Stimulated activated CD4-positive, alpha-beta T cell treated with anti-CD3 and anti-CD28 coated beads, Interleukin-2, amount 100 ng/mL, for 24 hours (primary cell): ENCODE results near the gene FAM120AOS.
"Not testable (repeated sequence)": the region's sequence is repeated elsewhere in the genome, so short reads cannot be mapped to it uniquely, and the experiment has no call there.

Experiments used
- DNase-seq, 2 donors: peaks; one replicate each; pipeline ENCODE4 v3.0.0-alpha.2; 2020

FAM120AOS gene

GRCh38 chr9:93466416-93467061, 13.2 kb upstream of the FAM120AOS start:
- no peak for DNase-seq

DNA sequence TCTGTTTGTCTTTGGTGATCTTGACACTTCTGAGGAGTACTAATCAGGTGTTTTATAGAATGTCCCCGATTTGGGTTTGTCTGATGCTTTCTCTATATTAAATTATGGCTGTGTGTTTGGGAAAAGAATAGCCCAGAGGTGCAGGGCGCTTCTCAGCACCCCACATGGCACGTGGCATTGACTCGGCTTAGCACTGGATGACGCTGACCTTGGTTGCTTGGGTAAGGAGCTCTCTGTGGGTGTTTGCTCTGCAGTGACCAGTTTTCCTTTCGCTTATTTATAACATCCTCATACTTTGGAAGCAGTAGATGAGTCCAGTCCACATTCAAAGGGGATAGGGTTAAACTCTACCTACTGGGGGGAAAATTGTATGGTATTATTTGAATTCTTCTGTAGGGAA, 12.5 kb upstream of the FAM120AOS start:
- DNase-seq: no peak

- DNase-seq: no peak
Observed at GRCh38 chr9:93464876-93465275, 11.5 kb upstream of the FAM120AOS start.

- DNase-seq: no peak
Observed at GRCh38 chr9:93464395-93464794, 11.0 kb upstream of the FAM120AOS start.

DNA sequence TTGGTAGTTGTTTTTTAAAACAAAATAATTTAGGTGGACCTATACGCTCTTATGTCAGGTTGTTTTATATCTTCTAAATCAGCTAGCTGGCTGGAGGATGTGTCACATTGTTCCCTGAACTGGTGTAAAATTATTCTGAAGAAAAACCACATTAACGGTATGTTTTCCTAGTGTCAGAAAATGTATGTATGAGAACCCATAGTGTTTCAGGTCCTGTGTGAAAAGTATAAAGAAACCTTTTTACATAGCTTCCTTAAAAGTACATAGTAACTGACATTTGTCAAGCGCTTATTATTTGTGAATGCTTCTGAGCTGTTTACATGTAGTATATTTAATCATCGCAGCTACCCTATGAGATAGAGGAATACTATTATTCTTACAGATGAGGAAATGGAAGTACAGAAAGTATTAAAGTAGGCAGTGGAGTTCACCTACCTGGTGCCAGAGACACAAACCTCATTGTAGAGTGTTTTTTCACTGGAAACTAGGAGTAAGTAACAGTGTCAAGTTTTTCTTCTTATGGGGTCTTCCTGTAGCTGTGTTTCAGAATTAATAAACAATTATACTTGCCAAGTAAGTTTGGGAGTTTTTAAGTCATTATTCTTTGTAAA, 10.4 kb upstream of the FAM120AOS start:
- DNase-seq: no peak

GRCh38 chr9:93461821-93462220, 8.4 kb upstream of the FAM120AOS start:
- DNase-seq: no peak

GRCh38 chr9:93461414-93461743, 8.0 kb upstream of the FAM120AOS start:
- DNase-seq: no peak

GRCh38 chr9:93460689-93461413, 7.5 kb upstream of the FAM120AOS start:
- DNase-seq: no peak

GRCh38 chr9:93459432-93459847, 6.1 kb upstream of the FAM120AOS start:
- no peak for DNase-seq

- DNase-seq: no peak
Observed at GRCh38 chr9:93458712-93459111, 5.3 kb upstream of the FAM120AOS start.

DNA sequence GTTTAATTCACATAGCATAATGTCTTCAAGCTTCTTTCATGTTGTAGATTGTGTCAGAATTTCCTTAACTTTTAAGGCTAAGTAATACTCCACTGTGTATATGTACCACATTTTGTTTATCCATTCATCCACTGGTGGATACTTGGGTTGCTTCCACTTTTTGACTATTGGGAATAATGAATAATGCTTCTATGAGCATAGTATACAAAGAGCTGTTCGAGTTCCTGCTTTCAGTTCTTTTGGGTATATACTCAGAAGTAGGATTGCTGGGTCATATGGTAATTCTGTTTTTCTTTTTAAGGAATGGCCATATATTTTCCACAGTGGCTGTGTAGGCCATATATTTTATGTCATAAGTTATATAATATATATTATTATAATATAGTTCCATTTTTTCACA, 3.6 kb upstream of the FAM120AOS start:
- no peak for DNase-seq

- DNase-seq: no peak
Observed at GRCh38 chr9:93456504-93456903, 3.1 kb upstream of the FAM120AOS start.

GRCh38 chr9:93456022-93456421, 2.6 kb upstream of the FAM120AOS start:
- DNase-seq: no peak

- DNase-seq: peak; percentile 21 to 31
Observed at GRCh38 chr9:93452710-93453046, 703 bp downstream of the FAM120AOS start.

DNA sequence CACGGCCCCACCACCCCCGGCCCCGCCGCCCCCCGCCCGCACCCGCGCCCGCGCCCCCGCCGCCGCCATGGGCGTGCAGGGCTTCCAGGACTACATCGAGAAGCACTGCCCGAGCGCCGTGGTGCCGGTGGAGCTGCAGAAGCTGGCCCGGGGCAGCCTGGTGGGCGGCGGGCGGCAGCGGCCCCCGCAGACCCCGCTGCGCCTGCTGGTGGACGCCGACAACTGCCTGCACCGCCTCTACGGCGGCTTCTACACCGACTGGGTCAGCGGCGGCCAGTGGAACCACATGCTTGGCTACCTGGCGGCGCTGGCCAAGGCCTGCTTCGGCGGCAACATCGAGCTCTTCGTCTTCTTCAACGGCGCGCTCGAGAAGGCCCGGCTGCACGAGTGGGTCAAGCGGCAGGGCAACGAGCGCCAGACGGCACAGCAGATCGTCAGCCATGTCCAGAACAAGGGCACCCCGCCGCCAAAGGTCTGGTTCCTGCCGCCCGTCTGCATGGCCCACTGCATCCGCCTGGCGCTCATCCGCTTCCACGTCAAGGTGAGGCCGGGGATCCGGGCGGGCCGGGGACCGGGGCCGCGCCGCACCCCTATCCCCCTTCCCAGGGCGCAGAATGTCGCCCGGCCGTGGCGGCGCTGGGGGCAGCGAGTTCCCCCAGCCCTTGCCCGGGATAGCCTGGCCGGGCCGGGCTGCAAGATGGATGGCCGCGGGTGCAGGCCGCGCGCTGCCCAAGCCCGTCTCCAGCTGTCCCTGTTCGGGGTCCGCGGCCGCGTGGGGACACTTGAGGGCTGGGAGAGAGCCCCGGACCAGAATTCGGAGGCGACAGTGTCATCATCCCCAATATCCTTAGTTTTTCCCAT, 1.3 kb downstream of the FAM120AOS start:
- peak; percentile 52 to 62 for DNase-seq

GRCh38 chr9:93450945-93451815, 2.2 kb downstream of the FAM120AOS start, which contains the start of gene FAM120A:
FAM120A (plus strand) TSS chr9:93451685; CDS start chr9:93451916, 231 bp downstream.
- DNase-seq: peak; percentile 72 to 75

DNA sequence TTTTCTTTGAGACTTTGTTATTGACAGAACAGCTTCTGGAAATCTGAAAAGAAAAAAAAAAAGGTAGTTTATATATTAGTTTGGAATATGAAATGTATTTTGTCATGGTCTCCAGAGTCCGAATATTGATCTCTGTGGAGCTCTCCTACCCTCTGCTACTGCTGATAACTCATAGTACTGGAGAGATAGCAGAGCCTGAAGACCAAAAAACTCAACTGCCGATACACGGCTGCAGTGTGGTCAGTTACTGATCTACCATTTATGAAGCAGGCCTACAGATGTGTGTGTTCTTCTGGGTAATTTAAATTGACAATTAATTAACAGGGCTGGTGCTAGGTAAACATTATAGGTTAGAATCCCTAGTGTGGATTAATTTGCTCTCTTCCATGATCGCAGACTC, 5.7 kb downstream of the FAM120AOS start:
- DNase-seq: no peak

- DNase-seq: no peak
Observed at GRCh38 chr9:93446073-93446472, 7.3 kb downstream of the FAM120AOS start.

GRCh38 chr9:93440896-93441580, 12.3 kb downstream of the FAM120AOS start:
- DNase-seq: no peak

DNA sequence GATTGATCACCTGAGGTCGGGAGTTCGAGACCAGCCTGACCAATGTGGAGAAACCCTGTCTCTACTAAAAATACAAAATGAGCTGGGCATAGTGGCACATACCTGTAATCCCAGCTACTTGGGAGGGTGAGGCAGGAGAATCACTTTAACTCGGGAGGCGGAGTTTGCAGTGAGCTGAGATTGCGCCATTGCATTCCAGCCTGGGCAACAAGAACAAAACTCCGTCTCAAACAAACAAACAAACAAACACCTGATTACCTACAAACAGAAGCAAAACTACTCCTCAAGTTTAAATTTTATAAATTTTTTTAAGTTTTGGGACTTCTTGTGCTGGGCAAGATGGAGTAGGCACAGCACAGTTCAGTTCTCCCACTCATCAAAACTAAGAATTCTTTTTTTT, 14.1 kb downstream of the FAM120AOS start:
- not testable (repeated sequence) for DNase-seq

- DNase-seq: no peak
Observed at GRCh38 chr9:93437996-93438395, 15.4 kb downstream of the FAM120AOS start.
